CD4-positive, alpha-beta T cell treated with Interleukin-4 for 1 hour (primary cell): ENCODE data around the gene SETD1A.
"Not testable (repeated sequence)": the region's sequence is repeated elsewhere in the genome, so short reads cannot be mapped to it uniquely, and the experiment has no call there.

Experiments
- DNase-seq, 2 donors: peaks; one replicate each; pipeline ENCODE4 v3.0.0-alpha.2; 2020 to 2022

The SETD1A gene

DNA sequence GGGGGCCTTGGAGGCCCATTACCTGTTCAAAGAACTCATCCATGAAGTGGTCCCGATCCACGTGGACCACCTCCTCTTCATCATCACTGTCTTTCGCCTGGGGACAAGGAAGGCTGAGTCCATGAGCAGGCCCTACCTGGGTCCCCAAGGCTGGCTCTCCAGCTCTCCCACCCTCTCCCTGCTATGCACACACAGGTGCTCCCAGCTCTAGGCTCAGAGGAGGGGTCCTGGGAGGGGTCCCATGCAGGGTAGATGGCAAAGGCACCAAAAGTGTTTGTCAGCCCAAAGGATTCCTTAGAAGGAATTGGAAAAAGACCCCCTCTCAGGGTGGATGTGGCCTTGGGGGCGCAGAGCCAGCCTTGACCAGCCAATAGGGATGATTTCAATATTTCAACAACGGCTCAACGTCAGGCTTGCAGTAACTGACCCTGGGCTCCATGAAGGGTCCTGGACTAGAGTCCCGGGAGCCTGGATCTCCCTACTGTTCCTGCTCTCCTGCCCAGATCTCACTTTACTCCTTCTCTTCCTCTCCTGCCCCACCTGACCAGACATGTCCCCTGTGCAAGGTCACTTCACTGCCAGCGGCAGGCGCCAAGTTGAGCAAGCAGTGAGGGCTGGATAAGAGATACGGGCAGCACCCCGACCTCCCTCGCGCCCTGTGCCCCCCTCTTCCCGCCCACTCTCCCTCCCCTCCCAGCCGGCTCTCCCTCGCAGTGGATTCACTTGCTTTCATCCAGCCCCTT is 44.1 kb downstream of the SETD1A start:
- DNase-seq = no peak

DNA sequence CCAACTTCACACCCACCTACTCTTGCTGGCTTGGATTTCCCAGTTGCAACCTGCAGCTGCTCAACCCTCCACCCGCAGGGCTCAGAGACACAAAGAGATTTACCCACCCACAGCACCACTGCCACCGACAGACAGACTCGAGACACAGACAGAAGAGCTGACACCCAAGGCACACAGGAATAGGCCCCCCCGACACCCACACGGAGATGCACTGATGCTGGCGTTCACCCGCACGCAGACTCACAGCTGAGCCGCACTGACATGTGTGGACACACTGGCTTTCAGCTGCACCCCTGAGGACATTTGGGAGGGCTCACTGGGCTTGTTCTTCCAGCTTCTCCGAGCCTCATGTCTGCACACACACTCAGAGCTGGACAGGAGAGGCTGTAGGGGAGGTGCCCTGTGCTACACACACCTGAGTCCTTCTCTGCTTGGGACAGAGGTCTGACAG is 44.7 kb downstream of the SETD1A start:
- DNase-seq = no peak

DNA sequence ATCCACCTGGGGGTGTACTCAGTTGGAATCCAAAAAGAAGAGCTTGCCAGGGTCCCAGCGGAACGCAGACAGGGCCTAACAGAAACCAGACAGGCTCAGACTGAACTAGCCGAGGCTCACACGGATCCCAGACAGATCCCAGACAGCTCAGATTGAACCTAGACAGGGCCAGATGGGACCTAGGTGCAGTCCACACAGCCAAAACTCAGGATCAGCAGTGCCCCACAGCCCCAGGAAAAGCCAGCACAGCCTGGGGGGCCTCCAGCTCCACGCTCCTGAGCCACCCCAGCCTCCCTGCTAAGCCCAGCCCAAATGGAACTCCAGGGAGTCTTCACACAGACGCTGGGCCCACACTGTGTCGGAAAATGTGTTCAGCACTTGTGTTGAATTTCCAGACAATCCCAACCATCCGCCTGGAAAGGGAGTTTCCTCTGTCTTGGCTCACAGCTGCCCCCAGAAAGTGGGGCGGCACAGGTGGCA is 45.3 kb downstream of the SETD1A start:
- DNase-seq = no peak

DNA sequence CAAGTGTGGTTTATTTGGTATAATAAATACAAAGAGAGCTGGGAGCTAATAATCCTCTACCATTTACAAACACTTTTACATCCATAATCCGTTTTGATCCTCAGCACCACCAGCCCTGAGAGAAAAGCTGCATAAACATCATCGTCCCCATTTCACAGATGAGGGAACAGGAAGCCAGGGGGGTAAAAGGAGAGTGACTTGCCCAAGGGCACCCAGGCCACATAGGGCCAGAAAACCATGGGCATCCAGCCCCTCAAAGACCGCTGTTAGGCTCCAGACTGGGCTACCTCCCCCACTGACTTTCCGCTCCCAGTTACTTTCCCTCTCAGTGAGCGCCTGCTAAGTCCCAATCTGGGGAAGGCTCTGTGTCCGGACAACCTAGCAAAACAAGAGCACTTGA is 46.2 kb downstream of the SETD1A start:
- DNase-seq = no peak

DNA sequence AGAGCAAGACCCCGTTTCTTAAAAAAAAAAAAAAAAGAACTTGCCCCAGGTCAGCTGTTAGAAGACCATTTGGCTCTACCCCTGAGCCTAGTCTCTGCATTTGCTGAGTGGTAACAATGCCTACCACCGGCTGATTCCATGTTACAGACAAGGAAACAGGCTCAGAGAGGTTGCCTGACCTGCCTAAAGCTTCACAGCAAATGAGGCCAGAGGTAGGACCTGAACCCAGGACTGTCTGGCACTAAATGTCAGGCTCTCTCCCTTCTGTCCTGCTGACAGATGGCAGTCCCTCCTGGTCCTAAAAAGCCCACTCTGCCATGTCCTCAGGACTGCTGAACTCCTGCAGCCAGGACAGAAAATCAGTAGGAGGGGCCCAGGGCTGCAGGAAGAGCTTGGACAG is 47.1 kb downstream of the SETD1A start:
- DNase-seq = no peak

DNA sequence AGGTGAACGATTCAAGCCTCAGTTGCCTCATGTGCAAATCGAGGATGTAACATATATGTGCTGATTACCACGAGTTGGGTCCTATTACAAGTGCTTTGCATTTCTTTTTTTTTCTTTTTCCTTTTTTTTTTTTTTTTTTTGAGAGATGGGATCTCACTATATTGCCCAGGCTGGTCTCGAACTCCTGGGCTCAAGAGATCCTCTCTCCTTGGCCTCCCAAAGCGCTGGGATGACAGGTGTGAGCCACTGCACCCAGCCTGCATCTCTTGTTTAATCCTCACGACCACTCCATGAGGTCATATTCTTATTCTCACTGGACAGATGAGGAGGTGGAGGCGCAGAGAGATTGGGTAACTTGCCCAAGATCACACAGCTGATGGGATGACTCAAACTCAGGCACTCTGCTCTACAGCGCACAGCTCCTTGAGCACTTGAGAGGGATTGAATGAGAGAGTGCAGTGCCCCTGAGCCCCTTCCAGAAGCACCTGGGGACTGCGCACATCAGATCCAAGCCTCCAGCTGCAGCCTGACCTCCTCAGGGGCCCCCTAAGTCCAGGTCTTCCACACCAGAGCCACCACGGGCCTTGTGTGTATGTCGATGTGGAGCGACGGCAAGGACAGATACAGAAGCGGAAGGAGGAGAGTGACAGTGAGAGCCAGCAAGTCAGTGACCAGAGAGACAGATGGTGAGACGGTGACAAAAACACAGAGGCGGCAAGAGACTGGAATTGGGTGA is 48.0 kb downstream of the SETD1A start:
- DNase-seq = no peak

DNA sequence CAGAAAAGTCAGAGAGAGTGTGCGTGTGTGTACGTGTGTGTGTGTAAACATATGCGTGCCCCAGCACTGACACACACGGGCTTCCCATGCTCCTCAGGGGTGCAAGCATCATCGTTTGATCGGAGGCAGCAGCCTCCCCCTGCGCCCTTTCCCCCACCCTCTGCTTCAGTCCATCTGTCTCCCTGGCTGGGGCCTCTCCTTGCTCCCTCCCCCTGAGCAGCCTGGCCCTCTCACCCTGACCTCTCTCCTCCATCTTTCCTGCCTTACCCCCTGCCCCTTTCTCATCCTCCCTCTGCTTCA is 48.5 kb downstream of the SETD1A start:
- DNase-seq = no peak

DNA sequence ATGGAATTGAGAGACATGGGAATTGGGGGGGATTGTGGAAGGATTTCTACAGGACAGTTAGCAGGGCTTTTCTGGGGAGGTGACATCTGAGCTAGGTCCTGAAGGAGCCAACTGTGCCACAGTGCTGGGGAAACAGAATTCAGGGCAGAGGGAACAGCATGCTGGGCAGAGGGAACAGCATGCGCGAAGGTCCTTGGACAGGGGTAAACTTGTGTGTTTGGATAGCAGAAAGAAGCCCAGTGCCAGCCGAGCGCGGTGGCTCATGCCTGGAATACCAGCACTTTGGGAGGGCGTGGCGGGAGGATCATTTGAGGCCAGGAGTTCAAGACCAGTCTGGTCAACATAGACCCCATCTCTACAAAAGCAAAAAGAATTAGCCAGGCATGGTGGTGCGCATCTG is 49.0 kb downstream of the SETD1A start:
- DNase-seq = no peak

DNA sequence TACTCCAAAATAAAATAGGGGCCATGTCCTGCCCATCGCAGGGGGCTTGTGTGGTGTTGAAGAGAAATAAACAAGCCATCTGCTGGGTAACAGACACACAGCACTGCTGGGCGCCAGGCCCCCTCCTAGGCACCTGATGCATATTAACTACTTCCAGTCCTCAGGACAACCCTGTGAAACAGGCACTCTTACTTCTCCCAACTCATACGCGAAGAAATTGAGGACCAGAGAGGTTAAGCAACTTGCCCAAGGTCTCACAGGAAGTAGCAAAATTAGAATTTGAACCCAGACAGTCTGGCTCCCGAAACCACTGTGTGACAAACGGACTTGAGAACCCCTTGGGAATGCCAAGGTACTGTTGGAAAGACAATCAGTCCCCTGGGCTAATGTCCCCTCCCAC is 50.1 kb downstream of the SETD1A start:
- no peak for DNase-seq

DNA sequence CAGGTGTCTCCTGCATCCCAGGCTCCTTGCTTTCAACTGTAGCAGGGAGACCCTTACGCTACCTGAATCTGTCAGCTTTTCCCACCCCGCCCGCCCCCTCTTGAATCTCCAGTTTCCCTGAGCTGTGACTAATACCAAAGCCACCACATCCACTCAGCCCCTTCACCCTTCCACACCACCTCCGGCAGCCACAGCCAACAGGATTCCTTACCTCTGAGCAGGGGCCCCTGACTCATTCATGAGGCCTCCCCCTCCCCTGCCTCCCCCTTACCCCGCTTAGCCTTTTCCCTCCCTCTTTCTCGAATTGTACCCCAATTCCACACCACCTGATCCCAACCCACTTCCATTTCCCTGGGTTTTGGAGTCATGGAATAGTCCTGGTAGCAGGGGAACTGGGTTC is 50.6 kb downstream of the SETD1A start:
- no peak for DNase-seq

DNA sequence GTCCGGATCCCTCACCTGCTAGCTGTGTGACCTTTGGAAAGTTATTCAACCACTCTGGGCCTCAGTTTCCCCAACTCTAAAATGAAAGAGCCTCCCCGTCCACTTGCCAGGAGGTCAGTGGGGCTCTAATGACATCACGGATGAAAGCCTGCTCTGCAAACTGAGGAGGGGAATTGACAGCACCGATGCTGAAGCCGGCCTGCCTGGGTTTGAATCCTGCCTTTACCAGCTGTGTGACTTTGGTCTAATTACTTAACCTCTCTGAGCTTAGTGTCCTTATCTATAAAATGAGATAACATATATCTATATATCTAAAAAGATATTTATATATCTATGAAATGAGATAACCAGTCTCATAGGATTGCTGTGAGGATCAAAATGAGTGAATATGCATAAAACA is 51.0 kb downstream of the SETD1A start:
- no peak for DNase-seq

DNA sequence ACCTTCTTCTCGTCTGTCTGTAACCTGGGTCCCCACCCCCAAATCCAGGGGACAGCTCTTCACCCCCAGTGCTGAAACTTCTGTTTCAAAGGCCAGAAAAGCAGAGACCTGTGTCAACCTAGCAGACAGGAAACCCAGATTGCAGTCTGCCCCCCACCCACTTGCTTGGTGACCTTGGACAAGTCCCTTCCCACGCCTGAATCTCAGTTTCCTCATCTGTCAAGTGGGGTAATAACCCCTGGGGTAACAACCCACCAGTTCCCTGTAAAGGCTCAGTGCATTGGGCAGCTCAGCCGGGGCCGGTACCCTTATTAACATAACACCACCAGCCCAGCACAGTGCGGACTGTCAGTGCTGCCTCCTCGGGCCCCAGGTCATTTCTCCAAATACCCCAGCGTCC is 51.6 kb downstream of the SETD1A start:
- DNase-seq = no peak

DNA sequence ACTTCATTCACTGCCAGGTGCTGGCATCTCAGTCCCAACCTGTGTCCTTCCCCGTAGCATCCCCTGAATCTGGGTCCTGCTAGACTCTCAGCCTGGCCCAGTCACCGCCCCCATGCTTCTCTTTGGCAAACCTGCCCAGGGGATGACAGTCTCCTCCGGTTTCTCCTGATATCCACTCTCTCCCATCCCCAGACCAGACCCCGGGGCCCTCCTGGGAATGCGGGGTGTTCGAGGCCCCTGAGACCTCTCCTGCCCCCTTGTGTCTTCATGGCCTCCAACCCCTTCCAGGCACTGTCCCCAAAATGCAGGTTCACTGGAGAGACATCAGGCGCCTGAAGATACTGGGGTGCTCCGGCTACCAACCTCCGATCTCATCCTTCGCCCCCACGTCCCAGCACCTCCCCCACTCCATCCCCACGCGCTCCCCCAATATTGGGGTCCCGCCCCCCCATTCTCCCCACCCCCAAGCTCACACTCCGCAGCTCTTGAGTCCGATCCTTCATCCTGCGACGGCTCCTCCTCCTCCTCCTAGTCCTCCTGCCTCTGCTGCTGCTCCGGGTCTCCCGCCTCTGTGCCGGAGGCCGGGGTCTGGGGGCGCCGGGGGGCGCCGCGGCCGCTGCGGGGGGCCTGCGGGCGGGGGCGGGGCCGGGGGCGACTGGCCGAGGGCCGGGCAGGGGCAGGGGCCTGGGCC is 52.5 kb downstream of the SETD1A start:
- no peak for DNase-seq

DNA sequence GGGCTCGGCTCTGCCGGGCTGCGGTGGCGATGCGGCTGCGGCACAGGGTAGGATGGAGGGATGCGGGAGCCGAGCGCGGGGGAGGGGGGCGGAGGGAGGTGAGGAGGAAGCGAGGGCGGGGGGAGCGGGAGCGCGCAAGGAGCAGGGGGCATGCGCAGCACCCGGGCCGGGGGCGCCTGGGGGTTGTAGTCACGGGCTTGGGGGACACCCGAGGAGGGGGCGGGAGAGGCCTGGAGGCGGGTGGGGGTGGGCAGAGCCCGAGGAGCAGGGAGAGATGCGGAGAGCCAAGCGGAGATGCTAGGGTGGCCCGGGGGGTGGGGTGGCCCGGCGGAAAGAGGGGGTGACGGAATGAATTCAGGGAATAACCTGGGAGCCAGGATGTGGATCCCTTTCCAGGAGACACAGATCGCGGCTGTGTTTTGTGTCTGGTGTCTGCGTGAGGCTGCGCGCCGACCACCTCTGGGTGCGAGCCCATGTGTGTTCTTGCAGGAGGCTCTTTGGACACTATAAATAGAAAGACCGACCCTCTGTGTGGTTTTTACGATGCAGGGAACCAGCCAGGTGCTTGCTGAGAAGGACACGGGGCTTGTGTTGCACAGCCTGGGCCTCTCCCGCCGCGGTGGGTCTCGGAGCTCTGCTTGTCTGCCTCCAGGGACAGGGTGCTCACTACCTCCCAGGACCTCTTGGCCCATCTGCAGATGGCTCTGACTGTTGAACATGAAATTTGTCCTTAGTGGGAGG is 53.2 kb downstream of the SETD1A start, which contains the start of gene STX1B:
STX1B (minus strand) TSS at position 54 of the 741 bp plus-strand sequence. CDS start 242 bp downstream, outside the sequence.
- peak; percentile 52 to 58 for DNase-seq

DNA sequence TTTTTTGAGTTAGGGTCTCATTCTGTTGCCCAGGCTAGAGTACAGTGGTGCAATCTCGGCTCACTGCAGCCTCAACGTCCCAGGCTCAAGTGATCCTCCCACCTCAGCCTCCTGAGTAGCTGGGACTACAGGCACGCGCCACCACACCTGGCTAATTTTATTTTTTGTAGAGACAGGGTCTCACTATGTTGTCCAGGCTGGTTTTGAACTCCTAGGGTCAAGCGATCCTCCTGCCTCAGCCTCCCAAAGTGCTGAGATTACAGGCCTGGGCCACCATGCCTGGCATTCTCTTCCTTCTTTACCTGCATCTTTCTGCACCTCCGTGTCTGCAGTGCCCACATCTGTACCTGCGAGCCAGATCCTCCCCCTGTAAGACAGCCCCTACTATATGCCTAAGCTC is 54.3 kb downstream of the SETD1A start:
- not testable (repeated sequence) for DNase-seq

DNA sequence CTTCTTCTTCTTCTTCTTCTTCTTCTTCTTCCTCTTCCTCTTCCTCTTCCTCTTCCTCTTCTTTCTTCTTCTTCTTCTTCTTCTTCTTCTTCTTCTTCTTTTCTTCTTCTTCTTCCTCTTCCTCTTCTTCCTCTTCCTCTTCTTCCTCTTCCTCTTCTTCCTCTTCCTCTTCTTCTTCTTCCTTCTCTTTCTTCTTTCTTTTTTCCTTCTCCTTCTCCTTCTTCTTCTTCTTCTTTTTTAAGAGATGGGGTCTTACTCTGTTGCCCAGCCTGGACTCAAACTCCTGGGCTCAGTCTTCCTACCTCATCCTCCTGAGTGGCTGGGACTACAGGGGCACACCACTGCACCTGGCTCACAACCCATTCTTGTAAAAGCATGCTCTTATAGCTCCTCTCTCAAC is 55.7 kb downstream of the SETD1A start:
- DNase-seq = not testable (repeated sequence)

DNA sequence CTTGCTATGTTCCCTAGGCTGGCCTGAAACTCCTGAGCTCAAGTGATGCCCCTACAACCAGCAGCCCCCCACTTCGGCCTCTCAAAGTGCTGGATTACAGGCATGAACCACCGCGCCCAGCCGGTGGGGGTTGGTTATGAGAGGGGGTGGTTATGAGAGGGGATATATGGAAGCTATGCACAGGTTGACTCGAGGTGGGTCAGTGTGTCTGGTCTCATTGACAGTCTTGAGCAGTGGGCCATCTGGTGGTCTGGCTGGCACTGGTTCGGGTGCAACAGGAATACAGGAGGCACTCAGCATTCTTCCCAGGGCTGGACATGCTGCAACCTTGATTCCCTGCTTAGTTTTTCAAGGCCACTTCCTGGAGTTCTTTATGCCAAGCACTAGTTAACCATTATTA is 58.5 kb downstream of the SETD1A start:
- DNase-seq = no peak

DNA sequence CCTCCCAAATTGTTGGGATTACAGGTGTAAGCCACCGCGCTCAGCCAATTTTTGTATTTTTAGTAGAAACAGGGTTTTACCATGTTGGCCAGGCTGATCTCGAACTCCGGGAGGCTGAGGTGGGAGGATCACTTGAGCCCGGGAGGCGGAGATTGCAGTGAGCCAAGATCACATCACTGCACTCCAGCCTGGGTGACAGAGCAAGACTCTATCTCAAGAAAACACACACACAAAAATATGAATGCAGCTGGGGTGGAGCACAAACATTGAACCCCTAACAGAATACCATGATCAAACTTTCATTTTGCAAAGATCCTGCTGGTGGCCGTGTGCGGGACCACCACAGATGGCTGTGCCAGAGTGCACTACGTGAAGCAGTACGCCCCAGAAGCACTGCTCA is 60.2 kb downstream of the SETD1A start:
- DNase-seq = not testable (repeated sequence)

DNA sequence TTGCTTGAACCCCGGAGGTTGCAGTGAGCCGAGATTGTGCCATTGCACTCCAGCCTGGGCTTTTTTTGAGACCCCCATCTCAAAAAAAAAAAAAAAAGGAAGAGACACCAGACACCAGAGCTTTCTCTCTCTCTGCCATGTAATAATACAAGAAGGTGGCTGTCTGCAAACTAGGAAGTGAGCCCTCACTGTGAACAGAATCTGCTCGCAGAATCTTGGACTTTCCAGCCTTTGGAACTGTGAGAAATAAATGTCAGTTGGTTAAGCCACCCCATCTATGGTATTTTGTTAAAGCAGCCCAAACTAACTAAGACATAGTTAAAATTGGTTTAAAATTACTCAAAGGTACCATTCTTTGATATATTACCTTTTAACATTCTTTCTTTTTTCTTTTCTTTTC is 63.0 kb downstream of the SETD1A start:
- DNase-seq = no peak

DNA sequence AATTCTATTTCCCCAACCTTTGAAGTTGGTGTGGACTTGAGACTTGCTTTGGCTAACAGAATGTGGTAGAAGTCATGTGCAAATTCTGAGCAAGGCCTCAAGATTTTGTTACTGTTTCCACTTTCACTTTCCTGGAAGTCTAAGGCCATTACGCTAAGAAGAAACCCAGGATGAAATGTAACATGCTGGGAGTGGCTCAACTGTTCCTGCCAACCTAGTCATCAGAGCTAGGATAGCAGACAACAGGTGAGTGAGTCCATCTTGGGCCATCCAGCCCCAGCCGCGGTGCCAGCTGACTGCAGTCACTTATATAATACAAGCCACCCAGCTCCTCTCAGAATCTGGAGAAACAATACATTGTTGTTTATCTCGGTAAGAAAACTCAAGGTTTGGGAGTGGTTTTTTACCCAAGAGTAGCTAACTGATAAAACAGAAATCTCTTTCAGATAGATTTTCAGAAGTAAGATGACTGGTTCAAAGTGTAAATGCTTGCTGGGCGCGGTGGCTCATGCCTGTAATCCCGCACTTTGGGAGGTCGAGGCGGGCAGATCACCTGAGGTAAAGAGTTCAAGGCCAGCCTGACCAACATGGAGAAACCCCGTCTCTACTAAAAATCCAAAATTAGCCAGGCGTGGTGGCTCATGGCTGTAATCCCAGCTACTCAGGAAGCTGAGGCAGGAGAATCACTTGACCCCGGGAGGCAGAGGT is 65.1 kb downstream of the SETD1A start:
- DNase-seq = no peak

DNA sequence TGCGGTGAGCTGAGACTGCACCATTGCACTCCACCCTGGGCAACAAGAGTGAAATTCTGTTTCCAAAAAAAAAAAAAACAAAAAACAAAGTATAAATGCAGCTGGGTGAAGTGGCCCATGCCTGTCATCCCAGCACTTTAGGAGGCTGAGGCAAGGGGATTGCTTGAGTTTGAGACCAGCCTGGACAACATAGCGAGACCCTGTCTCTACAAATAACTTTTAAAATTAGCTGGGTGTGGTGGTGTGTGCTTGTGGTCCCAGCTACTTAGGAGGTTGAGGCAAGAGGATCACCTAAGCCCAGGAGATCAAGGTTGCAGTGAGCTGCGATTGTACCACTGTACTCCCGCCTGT is 65.7 kb downstream of the SETD1A start:
- no peak for DNase-seq

DNA sequence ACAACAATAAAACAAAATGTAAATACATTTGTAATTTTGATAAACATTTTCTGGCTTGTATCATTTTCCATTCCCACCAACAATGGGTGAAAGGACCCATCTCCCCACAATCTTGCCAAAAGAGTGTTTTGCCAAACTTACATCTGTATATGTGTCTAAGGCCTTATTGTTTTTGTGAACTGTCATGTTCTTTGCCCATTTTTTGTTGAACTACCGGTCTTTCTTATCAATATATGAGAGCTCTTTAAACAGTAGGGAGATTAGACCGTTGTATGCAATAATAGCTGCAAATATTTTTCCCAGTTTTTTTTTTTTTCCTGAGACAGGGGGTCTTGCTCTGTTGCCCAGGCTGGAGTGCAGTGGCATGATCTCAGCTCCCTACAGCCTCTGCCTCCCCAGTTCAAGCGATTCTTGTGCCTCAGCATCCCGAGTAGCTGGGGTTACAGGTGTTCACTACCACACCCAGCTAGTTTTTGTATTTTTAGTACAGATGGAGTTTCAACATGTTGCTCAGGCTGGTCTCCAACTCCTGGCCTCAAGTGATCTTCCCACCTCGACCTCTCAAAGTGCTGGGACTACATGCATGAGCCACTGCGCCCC is 66.2 kb downstream of the SETD1A start:
- DNase-seq = no peak
